ENCODE data around the gene MS4A15. TPM values are rescaled to one million over a fixed set of nuclear protein-coding genes. Genes with fewer than 3 reads are reported as not detected.
"Not testable (repeated sequence)": the region's sequence is repeated elsewhere in the genome, so short reads cannot be mapped to it uniquely, and the experiment has no call there.

MS4A15 gene
- total and polyA plus RNA-seq, 9 of the 15 experiments (the other 6 are each of a cell fraction or from before 2014, with no cell fraction given): not detected

GRCh38 chr11:60821827-60822599 lies 65.3 kb downstream of the MS4A15 start:
- no peaks in the 10 kb centered on the region for H3K79me2 ChIP-seq (ENCODE audit: control insufficient read depth, insufficient read depth, low read length)
- intact Hi-C loops (cut with micrococcal nuclease): no loop called here
- ChIA-PET POLR2A (interaction anchor here (0.5 to 1.0 kb wide), 4 partner anchors 11 to 560 kb away, joined by 3 to 5 read pairs (median 3); no protein-coding TSS in a partner anchor), CTCF (ENCODE audit: low intra/inter-chr PET ratio) (no interaction called here)
- ATAC-seq: no peak
- peaks cover 0 to 7% of the 10 kb centered on the region in 2 experiments; a peak in 3 of 5 replicates for H3K4me1 ChIP-seq (replicated peaks in 1 of 2; ENCODE audit: control insufficient read depth in 2 of 2, insufficient read depth in 2 of 2, low read length in 2 of 2)
- no peak overlapping the region for H2AFZ ChIP-seq (ENCODE audit: low read depth, low read length)
- TF ChIP-seq VEZF1 (CRISPR knock-in tag; IDR thresholded peaks at IDR 0.05) (peak; percentile 53; the same call in 1 of the 2 replicates), ELK1 (CRISPR knock-in tag; IDR thresholded peaks at IDR 0.05) (no peak), ZBTB8A (IDR thresholded peaks at IDR 0.05; ENCODE audit: partially characterized antibody) (no peak)
- H3K9ac ChIP-seq (ENCODE audit: insufficient read depth in 1 of 2, low read depth in 2 of 2, low read length in 2 of 2): peak overlapping the region in 1 of 2 experiments; percentile 19; a peak in 1 of 4 replicates
- in situ Hi-C loops (cut with MboI): no loop called here
- WGBS (ENCODE audit: insufficient coverage, low coverage, missing lambda C conversion rate): 13% methylated on average over 15 of the region's 15 CpGs
- BruUV-seq (replicated peaks): no TSS peak
- no peak overlapping the region for H3K4me3 ChIP-seq
- no peaks in the 10 kb centered on the region for H3K9me3 ChIP-seq (replicated peaks; ENCODE audit: control insufficient read depth, insufficient read depth, low read depth, low read length)
- H3K27me3 ChIP-seq (ENCODE audit: control insufficient read depth in 2 of 2, insufficient read depth in 2 of 2, low read length in 2 of 2): peaks cover 20 to 64% of the 10 kb centered on the region in 2 experiments; a peak in 4 of 5 replicates
- H3K4me2 ChIP-seq (ENCODE audit: insufficient read depth, low read length): no peak overlapping the region
- no peaks in the 10 kb centered on the region for H3K36me3 ChIP-seq (ENCODE audit: control insufficient read depth, insufficient read depth, low read length)
- no peak overlapping the region for H3K27ac ChIP-seq (ENCODE audit: extremely low read depth, low read depth, low read length)
- no peak for FAIRE-seq
- H3K9me1 ChIP-seq (ENCODE audit: control insufficient read depth, insufficient read depth, low read length): peaks cover 6% of the 10 kb centered on the region
- DNase-seq (ENCODE audit: extremely low read depth in 1 of 4, low spot score in 3 of 4): peak in 2 of 4 experiments; percentile 42 to 43
- 0 out of 2 replicates have a peak, but pooled peaks cover 3% of the 10 kb centered on the region for H4K20me1 ChIP-seq (replicated peaks; ENCODE audit: control insufficient read depth, insufficient read depth, low read length)

DNA sequence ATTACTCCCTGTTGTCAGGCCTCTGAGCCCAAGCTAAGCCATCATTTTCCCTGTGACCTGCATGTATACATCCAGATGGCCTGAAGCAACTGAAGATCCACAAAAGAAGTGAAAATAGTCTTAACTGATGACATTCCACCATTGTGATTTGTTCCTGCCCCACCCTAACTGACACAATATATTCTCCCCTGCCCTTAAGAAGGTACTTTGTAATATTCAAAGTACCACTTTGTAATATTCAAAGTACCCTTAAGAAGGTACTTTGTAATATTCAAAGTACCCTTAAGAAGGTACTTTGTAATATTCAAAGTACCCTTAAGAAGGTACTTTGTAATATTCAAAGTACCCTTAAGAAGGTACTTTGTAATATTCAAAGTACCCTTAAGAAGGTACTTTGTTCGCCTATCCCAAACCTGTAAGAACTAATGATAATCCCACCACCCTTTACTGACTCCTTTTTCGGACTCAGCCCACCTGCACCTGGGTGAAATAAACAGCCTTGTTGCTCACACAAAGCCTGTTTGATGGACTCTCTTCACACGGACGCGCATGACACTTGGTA lies 67.2 kb downstream of the MS4A15 start:
- 0 out of 2 replicates have a peak, but pooled peaks cover 11% of the 10 kb centered on the region for H4K20me1 ChIP-seq (replicated peaks; ENCODE audit: control insufficient read depth, insufficient read depth, low read length)
- POLR2A ChIA-PET: interaction anchor here (0.8 kb wide), 1 partner anchor 71 kb away, joined by 3 read pairs; no protein-coding TSS in a partner anchor
- H3K36me3 ChIP-seq (ENCODE audit: control insufficient read depth, insufficient read depth, low read length); H3K9me3 ChIP-seq (replicated peaks; ENCODE audit: control insufficient read depth, insufficient read depth, low read depth, low read length); H2AFZ ChIP-seq (ENCODE audit: low read depth, low read length); H3K4me1 ChIP-seq (replicated peaks in 1 of 2; ENCODE audit: control insufficient read depth in 2 of 2, insufficient read depth in 2 of 2, low read length in 2 of 2); H3K9me1 ChIP-seq (ENCODE audit: control insufficient read depth, insufficient read depth, low read length); FAIRE-seq; H3K4me2 ChIP-seq (ENCODE audit: insufficient read depth, low read length); CTCF ChIA-PET (ENCODE audit: low intra/inter-chr PET ratio); ATAC-seq; BruUV-seq (replicated peaks); H3K27ac ChIP-seq (ENCODE audit: extremely low read depth, low read depth, low read length); H3K4me3 ChIP-seq; DNase-seq (ENCODE audit: extremely low read depth in 1 of 4, low spot score in 3 of 4); intact Hi-C loops (cut with micrococcal nuclease); H3K79me2 ChIP-seq (ENCODE audit: control insufficient read depth, insufficient read depth, low read length); H3K9ac ChIP-seq (ENCODE audit: insufficient read depth in 1 of 2, low read depth in 2 of 2, low read length in 2 of 2); in situ Hi-C loops (cut with MboI): not testable (repeated sequence)
- 27% methylated on average over 5 of the region's 5 CpGs for WGBS (ENCODE audit: insufficient coverage, low coverage, missing lambda C conversion rate)
- peaks cover 18 to 70% of the 10 kb centered on the region in 2 experiments; a peak in 4 of 5 replicates for H3K27me3 ChIP-seq (ENCODE audit: control insufficient read depth in 2 of 2, insufficient read depth in 2 of 2, low read length in 2 of 2)

All from K562 (cell line).